ENCODE measurements around the gene SF3B6. TPM values are rescaled to one million over a fixed set of nuclear protein-coding genes. Genes with fewer than 3 reads are reported as not detected.

Gene SF3B6
- total and polyA plus RNA-seq, 2 experiments from 2014 or later, result 140 to 565 TPM

GRCh38 chr2:24038786-24039499 is 37.2 kb downstream of the SF3B6 start (continued):
- TF ChIP-seq, protein P1, sequence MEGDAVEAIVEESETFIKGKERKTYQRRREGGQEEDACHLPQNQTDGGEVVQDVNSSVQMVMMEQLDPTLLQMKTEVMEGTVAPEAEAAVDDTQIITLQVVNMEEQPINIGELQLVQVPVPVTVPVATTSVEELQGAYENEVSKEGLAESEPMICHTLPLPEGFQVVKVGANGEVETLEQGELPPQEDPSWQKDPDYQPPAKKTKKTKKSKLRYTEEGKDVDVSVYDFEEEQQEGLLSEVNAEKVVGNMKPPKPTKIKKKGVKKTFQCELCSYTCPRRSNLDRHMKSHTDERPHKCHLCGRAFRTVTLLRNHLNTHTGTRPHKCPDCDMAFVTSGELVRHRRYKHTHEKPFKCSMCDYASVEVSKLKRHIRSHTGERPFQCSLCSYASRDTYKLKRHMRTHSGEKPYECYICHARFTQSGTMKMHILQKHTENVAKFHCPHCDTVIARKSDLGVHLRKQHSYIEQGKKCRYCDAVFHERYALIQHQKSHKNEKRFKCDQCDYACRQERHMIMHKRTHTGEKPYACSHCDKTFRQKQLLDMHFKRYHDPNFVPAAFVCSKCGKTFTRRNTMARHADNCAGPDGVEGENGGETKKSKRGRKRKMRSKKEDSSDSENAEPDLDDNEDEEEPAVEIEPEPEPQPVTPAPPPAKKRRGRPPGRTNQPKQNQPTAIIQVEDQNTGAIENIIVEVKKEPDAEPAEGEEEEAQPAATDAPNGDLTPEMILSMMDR (conservative IDR thresholded peaks at IDR 0.05; ENCODE audit: low read depth in 2 of 2), result no peak
- no peak for TF ChIP-seq NANOG (IDR thresholded peaks at IDR 0.05; ENCODE audit: borderline replicate concordance)
- TF ChIP-seq, protein P2, sequence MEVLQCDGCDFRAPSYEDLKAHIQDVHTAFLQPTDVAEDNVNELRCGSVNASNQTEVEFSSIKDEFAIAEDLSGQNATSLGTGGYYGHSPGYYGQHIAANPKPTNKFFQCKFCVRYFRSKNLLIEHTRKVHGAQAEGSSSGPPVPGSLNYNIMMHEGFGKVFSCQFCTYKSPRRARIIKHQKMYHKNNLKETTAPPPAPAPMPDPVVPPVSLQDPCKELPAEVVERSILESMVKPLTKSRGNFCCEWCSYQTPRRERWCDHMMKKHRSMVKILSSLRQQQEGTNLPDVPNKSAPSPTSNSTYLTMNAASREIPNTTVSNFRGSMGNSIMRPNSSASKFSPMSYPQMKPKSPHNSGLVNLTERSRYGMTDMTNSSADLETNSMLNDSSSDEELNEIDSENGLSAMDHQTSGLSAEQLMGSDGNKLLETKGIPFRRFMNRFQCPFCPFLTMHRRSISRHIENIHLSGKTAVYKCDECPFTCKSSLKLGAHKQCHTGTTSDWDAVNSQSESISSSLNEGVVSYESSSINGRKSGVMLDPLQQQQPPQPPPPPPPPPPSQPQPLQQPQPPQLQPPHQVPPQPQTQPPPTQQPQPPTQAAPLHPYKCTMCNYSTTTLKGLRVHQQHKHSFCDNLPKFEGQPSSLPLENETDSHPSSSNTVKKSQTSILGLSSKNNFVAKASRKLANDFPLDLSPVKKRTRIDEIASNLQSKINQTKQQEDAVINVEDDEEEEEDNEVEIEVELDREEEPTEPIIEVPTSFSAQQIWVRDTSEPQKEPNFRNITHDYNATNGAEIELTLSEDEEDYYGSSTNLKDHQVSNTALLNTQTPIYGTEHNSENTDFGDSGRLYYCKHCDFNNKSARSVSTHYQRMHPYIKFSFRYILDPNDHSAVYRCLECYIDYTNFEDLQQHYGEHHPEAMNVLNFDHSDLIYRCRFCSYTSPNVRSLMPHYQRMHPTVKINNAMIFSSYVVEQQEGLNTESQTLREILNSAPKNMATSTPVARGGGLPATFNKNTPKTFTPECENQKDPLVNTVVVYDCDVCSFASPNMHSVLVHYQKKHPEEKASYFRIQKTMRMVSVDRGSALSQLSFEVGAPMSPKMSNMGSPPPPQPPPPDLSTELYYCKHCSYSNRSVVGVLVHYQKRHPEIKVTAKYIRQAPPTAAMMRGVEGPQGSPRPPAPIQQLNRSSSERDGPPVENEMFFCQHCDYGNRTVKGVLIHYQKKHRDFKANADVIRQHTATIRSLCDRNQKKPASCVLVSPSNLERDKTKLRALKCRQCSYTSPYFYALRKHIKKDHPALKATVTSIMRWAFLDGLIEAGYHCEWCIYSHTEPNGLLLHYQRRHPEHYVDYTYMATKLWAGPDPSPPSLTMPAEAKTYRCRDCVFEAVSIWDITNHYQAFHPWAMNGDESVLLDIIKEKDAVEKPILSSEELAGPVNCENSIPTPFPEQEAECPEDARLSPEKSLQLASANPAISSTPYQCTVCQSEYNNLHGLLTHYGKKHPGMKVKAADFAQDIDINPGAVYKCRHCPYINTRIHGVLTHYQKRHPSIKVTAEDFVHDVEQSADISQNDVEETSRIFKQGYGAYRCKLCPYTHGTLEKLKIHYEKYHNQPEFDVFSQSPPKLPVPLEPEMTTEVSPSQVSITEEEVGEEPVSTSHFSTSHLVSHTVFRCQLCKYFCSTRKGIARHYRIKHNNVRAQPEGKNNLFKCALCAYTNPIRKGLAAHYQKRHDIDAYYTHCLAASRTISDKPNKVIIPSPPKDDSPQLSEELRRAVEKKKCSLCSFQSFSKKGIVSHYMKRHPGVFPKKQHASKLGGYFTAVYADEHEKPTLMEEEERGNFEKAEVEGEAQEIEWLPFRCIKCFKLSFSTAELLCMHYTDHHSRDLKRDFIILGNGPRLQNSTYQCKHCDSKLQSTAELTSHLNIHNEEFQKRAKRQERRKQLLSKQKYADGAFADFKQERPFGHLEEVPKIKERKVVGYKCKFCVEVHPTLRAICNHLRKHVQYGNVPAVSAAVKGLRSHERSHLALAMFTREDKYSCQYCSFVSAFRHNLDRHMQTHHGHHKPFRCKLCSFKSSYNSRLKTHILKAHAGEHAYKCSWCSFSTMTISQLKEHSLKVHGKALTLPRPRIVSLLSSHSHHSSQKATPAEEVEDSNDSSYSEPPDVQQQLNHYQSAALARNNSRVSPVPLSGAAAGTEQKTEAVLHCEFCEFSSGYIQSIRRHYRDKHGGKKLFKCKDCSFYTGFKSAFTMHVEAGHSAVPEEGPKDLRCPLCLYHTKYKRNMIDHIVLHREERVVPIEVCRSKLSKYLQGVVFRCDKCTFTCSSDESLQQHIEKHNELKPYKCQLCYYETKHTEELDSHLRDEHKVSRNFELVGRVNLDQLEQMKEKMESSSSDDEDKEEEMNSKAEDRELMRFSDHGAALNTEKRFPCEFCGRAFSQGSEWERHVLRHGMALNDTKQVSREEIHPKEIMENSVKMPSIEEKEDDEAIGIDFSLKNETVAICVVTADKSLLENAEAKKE (CRISPR knock-in tag; IDR thresholded peaks at IDR 0.05), result no peak

GRCh38 chr2:24026233-24026632 is 49.9 kb downstream of the SF3B6 start:
- H3K4me2 ChIP-seq, result peak overlapping the region; percentile 67
- Mint-ChIP-seq H3K4me3 (peak overlapping the region; percentile 52), H3K4me1 (peaks cover 47% of the 10 kb centered on the region)

More at GRCh38 chr2:24026233-24026632, 49.9 kb downstream of the SF3B6 start:
- H3K9me2 ChIP-seq (ENCODE audit: insufficient read depth), result no peaks in the 10 kb centered on the region
- TF ChIP-seq, protein P1 (conservative IDR thresholded peaks at IDR 0.05; ENCODE audit: low read depth in 2 of 2), result no peak
- TF ChIP-seq ZNF331 (CRISPR knock-in tag; IDR thresholded peaks at IDR 0.05; ENCODE audit: low read depth), result no peak
- TF ChIP-seq, protein P3, sequence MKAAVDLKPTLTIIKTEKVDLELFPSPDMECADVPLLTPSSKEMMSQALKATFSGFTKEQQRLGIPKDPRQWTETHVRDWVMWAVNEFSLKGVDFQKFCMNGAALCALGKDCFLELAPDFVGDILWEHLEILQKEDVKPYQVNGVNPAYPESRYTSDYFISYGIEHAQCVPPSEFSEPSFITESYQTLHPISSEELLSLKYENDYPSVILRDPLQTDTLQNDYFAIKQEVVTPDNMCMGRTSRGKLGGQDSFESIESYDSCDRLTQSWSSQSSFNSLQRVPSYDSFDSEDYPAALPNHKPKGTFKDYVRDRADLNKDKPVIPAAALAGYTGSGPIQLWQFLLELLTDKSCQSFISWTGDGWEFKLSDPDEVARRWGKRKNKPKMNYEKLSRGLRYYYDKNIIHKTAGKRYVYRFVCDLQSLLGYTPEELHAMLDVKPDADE (IDR thresholded peaks at IDR 0.05), result no peak
- TF ChIP-seq REST (IDR thresholded peaks at IDR 0.05; ENCODE audit: unreplicated experiment), result no peak
- TF ChIP-seq STAT1 (IDR thresholded peaks at IDR 0.05; ENCODE audit: unreplicated experiment), result no peak
- peaks cover 68% of the 10 kb centered on the region for H3K36me3 Mint-ChIP-seq (ENCODE audit: low read depth)
- ATAC-seq (peak; percentile 56), DNase-seq (ENCODE audit: low spot score) (peak; percentile 81)
- peaks cover 3% of the 10 kb centered on the region; the same call in 2 of the 3 replicates for H3K9me3 Mint-ChIP-seq
- H3K4me3 ChIP-seq, result peak overlapping the region; percentile 34
- peak overlapping the region; percentile 81 for H3K27ac ChIP-seq (ENCODE audit: low read depth)
- 0 out of 2 replicates have a peak, but pooled peaks cover 5% of the 10 kb centered on the region for H3F3A ChIP-seq (replicated peaks; ENCODE audit: low read depth)
- no peaks in the 10 kb centered on the region for H3K27me3 ChIP-seq (ENCODE audit: insufficient read depth)
- H3K27ac Mint-ChIP-seq, result peak overlapping the region; percentile 99
- peaks cover 37% of the 10 kb centered on the region for H3K4me1 ChIP-seq (ENCODE audit: insufficient read depth)
- H3K27me3 Mint-ChIP-seq (ENCODE audit: insufficient read depth, low read depth, poor library complexity), result peaks cover 17% of the 10 kb centered on the region
- H4K20me1 ChIP-seq (replicated peaks; ENCODE audit: insufficient read depth), result no peaks in the 10 kb centered on the region
- H3K36me3 ChIP-seq (ENCODE audit: insufficient read depth), result peaks cover 14% of the 10 kb centered on the region
- peaks cover 21% of the 10 kb centered on the region; the same call in 1 of the 2 replicates for H3K79me2 ChIP-seq (replicated peaks; ENCODE audit: insufficient read depth)
- no peak overlapping the region for H2AFZ ChIP-seq
